Activated T-helper 1 cell treated with anti-CD3 and anti-CD28 coated beads, Interleukin-12 subunit alpha, Interleukin-12 subunit beta, Interleukin-2, Interleukin-4 antibody, amounts not matched to agents 30 ng/mL and 10 ng/mL and 1 ng/mL, durations not matched to agents 14 hours and 24 hours and 36 hours (primary cell): ENCODE data around the gene TNS4. TPM values are rescaled to one million over a fixed set of nuclear protein-coding genes. Genes with fewer than 3 reads are reported as not detected.

Experiments
- DNase-seq: peaks from one replicate; pipeline ENCODE4 v3.0.0; 2021; ENCODE audit warnings: low spot score
- H3K27ac Mint-ChIP-seq: one replicate; pipeline ENCODE4 v1.8.0; 2021; ENCODE audit warnings: mild to moderate bottlenecking, mixed read lengths
- H3K27me3 Mint-ChIP-seq: one replicate; pipeline ENCODE4 v1.8.0; 2022; ENCODE audit warnings: mild to moderate bottlenecking, moderate library complexity, mixed read lengths; ENCODE audit not compliant: insufficient read depth
- H3K36me3 Mint-ChIP-seq: one replicate; pipeline ENCODE4 v1.8.0; 2021; ENCODE audit warnings: low read depth, mixed read lengths
- H3K4me1 Mint-ChIP-seq: one replicate; pipeline ENCODE4 v1.8.0; 2021; ENCODE audit warnings: low read depth, mixed read lengths
- H3K4me3 Mint-ChIP-seq: one replicate; pipeline ENCODE4 v1.8.0; 2021; ENCODE audit warnings: mild to moderate bottlenecking, moderate library complexity, mixed read lengths
- H3K9me3 Mint-ChIP-seq: one replicate; pipeline ENCODE4 v1.8.0; 2021; ENCODE audit warnings: mixed read lengths
- intact Hi-C: fragments of 100-400 bp; cut with micrococcal nuclease; formaldehyde crosslinking; loops from one replicate; pipeline ENCODE4 v1.15.1; 2024
- total RNA-seq: library from RNA; stranded (reverse); gene quantifications from 2 replicates; pipeline ENCODE4 v1.2.3, GENCODE V29; 2022

Gene TNS4
- total RNA-seq, 1 donor from 2014 or later, result 14.5 TPM

GRCh38 chr17:40541060-40541872 is 39.8 kb upstream of the TNS4 start:
- Mint-ChIP-seq H3K4me3 (peak overlapping the region; percentile 61), H3K27me3 (peaks cover 8% of the 10 kb centered on the region), H3K9me3 (no peaks in the 10 kb centered on the region), H3K4me1 (peaks cover 75% of the 10 kb centered on the region), H3K27ac (peak overlapping the region; percentile 88), H3K36me3 (peaks cover 14% of the 10 kb centered on the region)
- intact Hi-C loops, result loop anchor here (1.0 to 5.0 kb wide), 7 partner anchors 8 to 1126 kb away; partner anchors contain the start of gene CDC6
- peak; percentile 66 for DNase-seq

- Mint-ChIP-seq H3K27me3 (peaks cover 2% of the 10 kb centered on the region), H3K9me3 (no peaks in the 10 kb centered on the region), H3K36me3 (peaks cover 16% of the 10 kb centered on the region), H3K4me1 (peaks cover 79% of the 10 kb centered on the region), H3K27ac (peak overlapping the region; percentile 88), H3K4me3 (peak overlapping the region; percentile 61)
- peak; percentile 31 for DNase-seq
- intact Hi-C loops, result loop anchor here (2.0 to 5.0 kb wide), 4 partner anchors 58 to 1127 kb away; partner anchors contain the start of gene CDC6
These were observed 39.0 kb upstream of the TNS4 start for GRCh38 chr17:40540448-40540847.

- Mint-ChIP-seq H3K36me3 (peaks cover 13% of the 10 kb centered on the region), H3K27ac (peak overlapping the region; percentile 88), H3K27me3 (no peaks in the 10 kb centered on the region), H3K4me1 (peaks cover 83% of the 10 kb centered on the region), H3K4me3 (peak overlapping the region; percentile 61), H3K9me3 (no peaks in the 10 kb centered on the region)
- no peak for DNase-seq
- intact Hi-C loops, result loop anchor here (2.0 to 10.0 kb wide), 5 partner anchors 59 to 1127 kb away; partner anchors contain the start of genes CDC6 and WIPF2
These were observed 38.4 kb upstream of the TNS4 start for GRCh38 chr17:40539711-40540411.

- DNase-seq, result no peak
- no peaks in the 10 kb centered on the region for H3K27me3 Mint-ChIP-seq
- H3K4me1 Mint-ChIP-seq, result peaks cover 89% of the 10 kb centered on the region
- H3K4me3 Mint-ChIP-seq, result peak overlapping the region; percentile 5
- H3K36me3 Mint-ChIP-seq, result peaks cover 13% of the 10 kb centered on the region
- H3K27ac Mint-ChIP-seq, result peak overlapping the region; percentile 47
- intact Hi-C loops, result loop anchor here (10.0 kb wide), 1 partner anchor 324 kb away; the partner anchor contains the start of gene WIPF2
- H3K9me3 Mint-ChIP-seq, result no peaks in the 10 kb centered on the region
These were observed 37.7 kb upstream of the TNS4 start for GRCh38 chr17:40538936-40539705.

GRCh38 chr17:40538019-40538935 is 36.9 kb upstream of the TNS4 start:
- Mint-ChIP-seq H3K27me3 (no peaks in the 10 kb centered on the region), H3K36me3 (peaks cover 16% of the 10 kb centered on the region), H3K27ac (peak overlapping the region; percentile 42), H3K4me1 (peaks cover 94% of the 10 kb centered on the region), H3K4me3 (no peak overlapping the region), H3K9me3 (no peaks in the 10 kb centered on the region)
- DNase-seq, result no peak
- intact Hi-C loops, result loop anchor here (10.0 kb wide), 1 partner anchor 323 kb away; the partner anchor contains the start of gene WIPF2

- no peak for DNase-seq
- Mint-ChIP-seq H3K9me3 (no peaks in the 10 kb centered on the region), H3K27me3 (no peaks in the 10 kb centered on the region), H3K36me3 (peaks cover 19% of the 10 kb centered on the region), H3K4me1 (peaks cover 94% of the 10 kb centered on the region), H3K4me3 (peak overlapping the region; percentile 1), H3K27ac (peak overlapping the region; percentile 56)
- intact Hi-C loops, result loop anchor here (10.0 kb wide), 1 partner anchor 322 kb away; the partner anchor contains the start of gene WIPF2
These were observed 35.1 kb upstream of the TNS4 start for GRCh38 chr17:40536295-40537171.

- H3K4me3 Mint-ChIP-seq, result peak overlapping the region; percentile 1
- DNase-seq, result no peak
- intact Hi-C loops, result loop anchor here (10.0 kb wide), 1 partner anchor 321 kb away; the partner anchor contains the start of gene WIPF2
- peak overlapping the region; percentile 56 for H3K27ac Mint-ChIP-seq
- H3K36me3 Mint-ChIP-seq, result peaks cover 19% of the 10 kb centered on the region
- no peaks in the 10 kb centered on the region for H3K27me3 Mint-ChIP-seq
- peaks cover 94% of the 10 kb centered on the region for H3K4me1 Mint-ChIP-seq
- no peaks in the 10 kb centered on the region for H3K9me3 Mint-ChIP-seq
These were observed 34.5 kb upstream of the TNS4 start for GRCh38 chr17:40535924-40536294.

- DNase-seq, result no peak
- no peak overlapping the region for H3K4me3 Mint-ChIP-seq
- peak overlapping the region; percentile 37 for H3K27ac Mint-ChIP-seq
- peaks cover 19% of the 10 kb centered on the region for H3K36me3 Mint-ChIP-seq
- no peaks in the 10 kb centered on the region for H3K9me3 Mint-ChIP-seq
- peaks cover 94% of the 10 kb centered on the region for H3K4me1 Mint-ChIP-seq
- intact Hi-C loops, result loop anchor here (10.0 kb wide), 1 partner anchor 321 kb away; the partner anchor contains the start of gene WIPF2
- H3K27me3 Mint-ChIP-seq, result no peaks in the 10 kb centered on the region
These were observed 34.0 kb upstream of the TNS4 start for GRCh38 chr17:40535438-40535837.

- intact Hi-C loops, result loop anchor here (10.0 kb wide), 1 partner anchor 320 kb away; the partner anchor contains the start of gene WIPF2
- Mint-ChIP-seq H3K36me3 (peaks cover 23% of the 10 kb centered on the region), H3K27me3 (no peaks in the 10 kb centered on the region), H3K27ac (peak overlapping the region; percentile 93), H3K4me1 (peaks cover 93% of the 10 kb centered on the region), H3K4me3 (peak overlapping the region; percentile 7), H3K9me3 (no peaks in the 10 kb centered on the region)
- DNase-seq, result no peak
These were observed 33.2 kb upstream of the TNS4 start for GRCh38 chr17:40534371-40535189.

- H3K36me3 Mint-ChIP-seq, result peaks cover 20% of the 10 kb centered on the region
- no peak for DNase-seq
- intact Hi-C loops, result loop anchor here (1.0 to 10.0 kb wide), 8 partner anchors 7 to 319 kb away; partner anchors contain the start of genes TOP2A and WIPF2
These were observed 32.5 kb upstream of the TNS4 start for GRCh38 chr17:40533896-40534295.

More at GRCh38 chr17:40533896-40534295, 32.5 kb upstream of the TNS4 start:
- Mint-ChIP-seq H3K27me3 (no peaks in the 10 kb centered on the region), H3K4me3 (peak overlapping the region; percentile 82), H3K27ac (peak overlapping the region; percentile 93), H3K4me1 (peaks cover 90% of the 10 kb centered on the region), H3K9me3 (no peaks in the 10 kb centered on the region)
